ENCODE results near the gene ADGRG6. TPM values are rescaled to one million over a fixed set of nuclear protein-coding genes. Genes with fewer than 3 reads are reported as not detected.

ADGRG6 gene
- total RNA-seq, 1 donor from 2014 or later = 104 TPM

GRCh38 chr6:142321451-142321850, 19.6 kb downstream of the ADGRG6 start:
- DNase-seq (ENCODE audit: low spot score) = peak; percentile 48

- no peak for DNase-seq (ENCODE audit: low spot score)
Observed at GRCh38 chr6:142322066-142322465, 20.3 kb downstream of the ADGRG6 start.

- no peak for DNase-seq (ENCODE audit: low spot score)
Observed at GRCh38 chr6:142322504-142323198, 20.8 kb downstream of the ADGRG6 start.

- DNase-seq (ENCODE audit: low spot score) = no peak
Observed at GRCh38 chr6:142323377-142323776, 21.6 kb downstream of the ADGRG6 start.

- no peak for DNase-seq (ENCODE audit: low spot score)
Observed at GRCh38 chr6:142324111-142324510, 22.3 kb downstream of the ADGRG6 start.

GRCh38 chr6:142325111-142325510, 23.3 kb downstream of the ADGRG6 start:
- DNase-seq (ENCODE audit: low spot score) = no peak

GRCh38 chr6:142326540-142326939, 24.7 kb downstream of the ADGRG6 start:
- no peak for DNase-seq (ENCODE audit: low spot score)

GRCh38 chr6:142328070-142328469, 26.3 kb downstream of the ADGRG6 start:
- DNase-seq (ENCODE audit: low spot score) = no peak

GRCh38 chr6:142329486-142330113, 27.8 kb downstream of the ADGRG6 start:
- no peak for DNase-seq (ENCODE audit: low spot score)

- peak; percentile 69 for DNase-seq (ENCODE audit: low spot score)
Observed at GRCh38 chr6:142331075-142331551, 29.3 kb downstream of the ADGRG6 start.

GRCh38 chr6:142331601-142332000, 29.8 kb downstream of the ADGRG6 start:
- no peak for DNase-seq (ENCODE audit: low spot score)

GRCh38 chr6:142332393-142333098, 30.7 kb downstream of the ADGRG6 start:
- DNase-seq (ENCODE audit: low spot score) = peak; percentile 42

- no peak for DNase-seq (ENCODE audit: low spot score)
Observed at GRCh38 chr6:142333431-142333830, 31.6 kb downstream of the ADGRG6 start.

- DNase-seq (ENCODE audit: low spot score) = no peak
Observed at GRCh38 chr6:142334294-142334693, 32.5 kb downstream of the ADGRG6 start.

- DNase-seq (ENCODE audit: low spot score) = no peak
Observed at GRCh38 chr6:142335415-142335814, 33.6 kb downstream of the ADGRG6 start.

GRCh38 chr6:142336183-142336582, 34.4 kb downstream of the ADGRG6 start:
- no peak for DNase-seq (ENCODE audit: low spot score)

GRCh38 chr6:142336787-142337186, 35.0 kb downstream of the ADGRG6 start:
- DNase-seq (ENCODE audit: low spot score) = no peak

GRCh38 chr6:142339113-142339512, 37.3 kb downstream of the ADGRG6 start:
- no peak for DNase-seq (ENCODE audit: low spot score)

- no peak for DNase-seq (ENCODE audit: low spot score)
Observed at GRCh38 chr6:142339968-142340658, 38.3 kb downstream of the ADGRG6 start.

GRCh38 chr6:142341855-142342330, 40.1 kb downstream of the ADGRG6 start:
- no peak for DNase-seq (ENCODE audit: low spot score)

- no peak for DNase-seq (ENCODE audit: low spot score)
Observed at GRCh38 chr6:142342986-142343385, 41.2 kb downstream of the ADGRG6 start.

GRCh38 chr6:142343938-142344337, 42.1 kb downstream of the ADGRG6 start:
- DNase-seq (ENCODE audit: low spot score) = no peak
